Epithelial cell of alveolus of lung (primary cell): ENCODE measurements around the gene CPA4. TPM values are rescaled to one million over a fixed set of nuclear protein-coding genes. Genes with fewer than 3 reads are reported as not detected.

Experiments
- total RNA-seq: library from RNA; depleted of rRNA; stranded (reverse); fragments of >200 nt; gene quantifications from 2 replicates; pipeline ENCODE4 v1.2.1, GENCODE V29; 2015

Gene CPA4
- 1.8 and 3.1 TPM in 2 replicates for total RNA-seq

DNA sequence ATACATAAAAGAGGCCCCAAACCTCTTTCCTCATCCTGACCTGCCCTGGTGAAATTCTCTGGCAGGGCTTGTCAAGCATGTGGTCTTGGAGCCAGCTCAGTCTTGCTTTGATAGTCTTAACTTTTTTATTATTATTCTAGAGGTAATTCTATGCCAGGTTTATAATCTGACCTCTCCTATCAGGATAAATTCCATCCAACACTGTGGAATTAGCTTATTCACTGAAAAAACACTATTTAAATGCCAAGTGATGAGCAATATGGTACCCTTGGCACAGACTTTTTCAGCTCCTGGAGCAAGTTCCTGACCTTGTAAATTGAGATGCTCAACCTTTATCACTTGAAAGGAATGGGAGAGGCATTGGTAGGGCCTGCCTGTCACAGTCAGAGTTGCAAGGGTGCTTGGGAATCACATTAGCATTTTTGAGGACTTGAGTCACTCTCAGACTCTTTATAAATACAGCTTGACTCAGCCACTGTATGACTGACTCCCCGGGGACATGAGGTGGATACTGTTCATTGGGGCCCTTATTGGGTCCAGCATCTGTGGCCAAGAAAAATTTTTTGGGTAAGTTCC lies at the start of gene CPA4:
CPA4 (plus strand) TSS at position 480 of the 576 bp plus-strand sequence; CDS start at position 500, 20 bp downstream.

DNA sequence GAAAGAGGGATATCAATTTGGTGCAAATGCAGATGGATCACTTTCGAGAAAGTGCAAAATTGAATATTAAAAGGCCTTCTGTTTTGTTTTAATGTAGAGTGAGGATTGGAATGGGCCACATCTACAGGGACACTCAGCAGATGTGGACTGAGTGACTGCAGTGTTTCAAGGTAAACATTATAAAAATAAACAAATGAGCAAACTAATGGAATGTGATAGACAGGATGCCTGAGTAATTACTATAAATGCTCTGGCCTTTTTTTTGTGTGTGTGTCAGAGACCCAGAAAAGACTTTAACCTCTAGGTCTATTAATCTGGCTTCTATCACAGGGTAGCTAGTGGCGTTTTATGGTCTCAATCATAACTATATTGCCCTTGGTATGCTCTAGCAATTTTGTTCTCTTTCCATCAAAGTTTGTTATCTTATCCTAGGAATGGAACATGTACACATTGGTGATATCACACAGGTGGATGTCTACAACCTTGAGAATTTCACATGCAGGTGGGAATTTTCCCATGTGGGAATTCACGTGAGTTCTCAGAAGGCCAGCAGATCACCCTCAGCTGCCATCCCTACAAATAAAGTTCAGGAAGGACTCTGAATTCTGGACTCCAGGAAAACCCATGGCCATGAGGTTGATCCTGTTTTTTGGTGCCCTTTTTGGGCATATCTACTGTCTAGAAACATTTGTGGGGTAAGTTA lies 26.6 kb upstream of the CPA4 start, which contains the start of gene CPA2:
CPA2 (plus strand) TSS at position 606 of the 703 bp plus-strand sequence; CDS start at position 625, 19 bp downstream.

DNA sequence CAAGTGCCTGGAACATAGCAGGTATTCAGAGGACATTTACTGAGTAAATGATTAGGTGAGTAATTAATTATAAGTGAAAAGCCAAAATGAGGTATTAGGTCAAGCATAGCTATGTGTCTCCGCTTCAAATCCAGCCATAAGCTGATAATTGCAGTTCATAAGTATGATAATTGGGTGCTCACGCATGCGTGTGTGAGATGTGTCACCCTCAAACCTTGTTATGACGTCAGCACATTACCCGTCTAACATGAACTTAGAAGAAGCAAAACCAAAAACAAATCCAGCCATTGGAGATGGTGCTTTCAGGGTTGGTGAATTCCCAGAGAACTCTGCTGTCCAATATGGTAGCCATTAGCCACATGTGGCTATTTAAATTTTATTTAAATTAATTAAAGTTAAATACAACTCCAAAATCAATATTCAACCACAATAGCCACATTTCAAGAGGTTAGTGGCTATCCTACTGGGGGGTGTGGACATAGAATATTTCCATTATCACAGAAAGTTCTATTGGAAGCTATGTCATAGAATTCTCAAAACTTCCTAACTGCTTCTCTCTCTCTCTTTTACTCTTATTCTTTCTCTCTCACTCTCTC lies 51.4 kb downstream of the CPA4 start, which contains the start of gene CPA5:
CPA5 (plus strand) TSS at position 546 of the 596 bp plus-strand sequence. CDS start 1,670 bp downstream, outside the sequence.

Other genes starting within 250 kb of the CPA4 start
- 14.9 and 18.0 TPM in 2 replicates for gene ZC3HC1, start 241.8 kb upstream of the CPA4 start, total RNA-seq
- gene KLHDC10, start 222.6 kb upstream of the CPA4 start, total RNA-seq = 15.5 and 18.2 TPM in 2 replicates
- gene TMEM209, start 87.8 kb upstream of the CPA4 start, total RNA-seq = 11.6 and 14.5 TPM in 2 replicates
- not detected in 2 replicates for gene SSMEM1, start 85.3 kb upstream of the CPA4 start, total RNA-seq
- gene CPA2, start 26.3 kb upstream of the CPA4 start, total RNA-seq = not detected in 2 replicates
- not detected in 2 replicates for gene CPA5, start 51.7 kb downstream of the CPA4 start, total RNA-seq
- not detected in 2 replicates for gene CPA1, start 87.3 kb downstream of the CPA4 start, total RNA-seq
- 24.9 and 26.9 TPM in 2 replicates for gene CEP41, start 147.9 kb downstream of the CPA4 start, total RNA-seq
- gene MEST, start 198.9 kb downstream of the CPA4 start, total RNA-seq = 44.7 and 109 TPM in 2 replicates